NCI-H2081 treated with DMSO at 0.1 percent for 48 hours (cell line): ENCODE data around the gene CFTR.

Experiments used
- DNase-seq: peaks from one replicate; lab custom pipeline; 2025; lab: John Stamatoyannopoulos, UW

CFTR gene

DNA sequence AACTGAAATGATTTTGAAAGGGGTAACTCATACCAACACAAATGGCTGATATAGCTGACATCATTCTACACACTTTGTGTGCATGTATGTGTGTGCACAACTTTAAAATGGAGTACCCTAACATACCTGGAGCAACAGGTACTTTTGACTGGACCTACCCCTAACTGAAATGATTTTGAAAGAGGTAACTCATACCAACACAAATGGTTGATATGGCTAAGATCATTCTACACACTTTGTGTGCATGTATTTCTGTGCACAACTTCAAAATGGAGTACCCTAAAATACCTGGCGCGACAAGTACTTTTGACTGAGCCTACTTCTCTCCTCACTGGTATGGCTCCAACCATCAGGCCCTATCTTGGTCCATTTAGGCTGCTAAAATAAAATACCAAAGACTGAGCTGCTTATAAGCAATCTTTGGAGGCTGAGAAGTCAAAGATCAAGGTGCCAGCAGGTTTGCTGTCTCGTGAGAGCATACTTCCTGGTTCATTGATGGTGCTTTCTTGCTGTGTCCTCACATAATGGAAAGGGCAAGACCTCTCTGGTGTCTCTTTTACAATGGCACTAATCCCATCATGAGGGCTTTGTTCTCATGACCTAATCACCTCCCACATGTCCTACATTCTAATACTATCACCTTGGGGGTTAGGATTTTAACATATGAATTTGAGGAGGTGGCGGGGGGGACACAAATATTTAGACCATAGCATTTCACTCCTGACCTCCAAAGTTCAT lies 173.3 kb downstream of the CFTR start:
- DNase-seq, result no peak

DNA sequence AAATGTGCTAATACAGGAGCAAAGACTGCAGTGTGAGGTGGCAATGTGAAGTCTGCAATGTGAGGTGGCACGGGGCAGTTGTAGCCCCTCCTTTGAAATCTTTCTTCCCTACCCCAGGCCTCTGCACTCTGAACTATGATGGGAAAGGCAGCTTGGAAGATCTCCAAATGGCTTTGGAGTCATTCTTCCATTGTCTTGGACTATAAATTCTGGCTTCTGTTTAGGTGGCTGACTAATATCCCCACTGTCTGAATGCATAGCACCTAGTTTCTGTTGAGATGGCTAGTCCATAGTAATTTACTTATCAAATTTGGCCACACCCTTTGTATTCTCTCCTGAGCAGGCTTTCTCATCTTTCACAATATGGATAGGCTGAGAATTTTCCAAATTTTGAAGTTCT lies 175.0 kb downstream of the CFTR start:
- DNase-seq, result no peak

- no peak for DNase-seq
Observed at GRCh38 chr7:117656806-117657205, 177.0 kb downstream of the CFTR start.

DNA sequence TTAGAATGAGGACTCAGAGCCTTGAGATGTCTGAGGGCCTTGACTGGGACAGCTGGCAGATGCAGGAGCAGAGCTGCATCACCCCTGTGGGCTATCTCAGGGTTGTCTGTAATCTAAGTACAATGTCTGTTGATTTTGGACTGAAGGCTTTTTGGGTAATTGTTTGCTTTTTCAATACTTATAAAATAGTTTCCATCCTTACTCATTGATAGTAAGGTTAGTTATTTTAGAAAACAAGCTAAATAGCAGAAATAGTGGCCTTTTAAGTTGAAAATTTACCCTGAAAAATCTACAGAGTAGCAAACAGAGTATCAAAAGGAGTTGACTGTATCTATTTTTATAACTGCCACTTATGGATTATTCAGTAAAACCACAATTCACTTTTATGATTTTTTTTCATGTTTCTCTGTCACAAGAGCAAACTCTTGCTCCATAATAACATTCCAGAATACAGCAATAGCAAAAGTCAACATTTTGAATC lies 179.7 kb downstream of the CFTR start:
- DNase-seq, result no peak

DNA sequence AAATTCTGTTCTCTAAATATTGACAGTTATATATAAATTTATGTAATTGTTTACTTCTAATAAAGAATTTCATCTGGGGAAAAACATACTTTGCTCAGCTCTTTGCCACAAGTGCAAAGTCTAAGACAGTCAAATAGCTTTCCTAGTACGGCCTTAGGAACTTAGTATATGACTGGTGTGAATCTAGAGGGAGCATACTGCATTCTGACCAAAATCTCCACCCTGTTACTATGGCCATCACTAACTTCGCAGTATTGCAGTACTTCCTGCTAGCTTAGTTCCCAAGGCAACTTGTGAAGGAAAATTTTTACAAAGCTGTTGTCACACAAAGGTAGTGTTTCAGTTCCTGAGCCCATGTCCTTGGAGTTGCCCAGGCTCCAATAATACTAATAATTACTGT lies 181.5 kb downstream of the CFTR start:
- DNase-seq, result no peak

DNA sequence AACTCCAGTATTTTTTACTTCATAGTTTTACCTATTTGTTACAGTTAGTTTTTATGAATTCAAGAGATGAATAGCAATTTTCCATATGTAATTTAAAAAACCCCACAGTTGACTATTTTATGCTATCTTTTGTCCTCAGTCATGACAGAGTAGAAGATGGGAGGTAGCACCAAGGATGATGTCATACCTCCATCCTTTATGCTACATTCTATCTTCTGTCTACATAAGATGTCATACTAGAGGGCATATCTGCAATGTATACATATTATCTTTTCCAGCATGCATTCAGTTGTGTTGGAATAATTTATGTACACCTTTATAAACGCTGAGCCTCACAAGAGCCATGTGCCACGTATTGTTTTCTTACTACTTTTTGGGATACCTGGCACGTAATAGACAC lies 184.2 kb downstream of the CFTR start:
- DNase-seq, result no peak

GRCh38 chr7:117665368-117665767 lies 185.5 kb downstream of the CFTR start:
- DNase-seq, result no peak

GRCh38 chr7:117666031-117666430 lies 186.2 kb downstream of the CFTR start:
- DNase-seq, result no peak

- no peak for DNase-seq
Observed at GRCh38 chr7:117666689-117667088, 186.9 kb downstream of the CFTR start.

GRCh38 chr7:117667456-117667855 lies 187.6 kb downstream of the CFTR start:
- DNase-seq, result no peak

- no peak for DNase-seq
Observed at GRCh38 chr7:117669818-117670217, 190.0 kb downstream of the CFTR start.

DNA sequence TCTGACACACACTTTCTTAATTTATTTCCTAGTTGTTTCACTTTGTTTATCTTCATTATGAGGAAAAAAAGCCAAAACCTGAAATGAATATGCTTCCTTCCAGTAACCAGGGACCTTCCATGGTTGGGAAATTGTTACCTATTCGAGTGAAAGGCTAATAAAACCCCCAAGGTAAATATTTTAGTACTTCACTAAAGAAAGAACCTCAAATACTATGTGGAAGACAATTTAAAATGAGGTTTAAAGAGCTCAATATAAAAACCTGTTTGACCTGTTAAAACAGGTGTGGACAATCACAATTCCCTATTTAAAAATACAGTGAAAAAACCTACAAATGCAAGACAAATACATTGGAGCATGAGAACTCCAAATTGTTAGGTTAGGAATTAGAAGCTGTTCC lies 192.6 kb downstream of the CFTR start:
- no peak for DNase-seq

- DNase-seq, result no peak
Observed at GRCh38 chr7:117673367-117673766, 193.5 kb downstream of the CFTR start.

DNA sequence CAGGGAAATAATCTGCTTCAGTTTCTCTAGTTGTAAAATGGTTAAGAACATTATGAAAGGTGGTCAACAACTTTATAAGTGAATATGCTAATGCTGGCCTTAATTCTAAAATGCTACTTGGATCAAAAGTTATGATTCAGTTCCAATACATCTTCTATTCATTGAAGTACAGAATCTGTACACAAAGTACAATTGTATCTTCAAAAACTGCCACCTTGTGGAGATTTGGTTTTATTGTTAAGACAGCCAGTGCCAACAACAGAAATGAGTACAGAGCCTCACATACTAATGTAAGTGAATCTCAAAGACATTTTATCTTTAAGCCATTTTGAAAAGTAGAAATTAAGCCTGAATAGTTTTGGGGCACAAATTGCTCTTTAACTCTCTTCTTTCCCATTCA lies 194.0 kb downstream of the CFTR start:
- no peak for DNase-seq

DNA sequence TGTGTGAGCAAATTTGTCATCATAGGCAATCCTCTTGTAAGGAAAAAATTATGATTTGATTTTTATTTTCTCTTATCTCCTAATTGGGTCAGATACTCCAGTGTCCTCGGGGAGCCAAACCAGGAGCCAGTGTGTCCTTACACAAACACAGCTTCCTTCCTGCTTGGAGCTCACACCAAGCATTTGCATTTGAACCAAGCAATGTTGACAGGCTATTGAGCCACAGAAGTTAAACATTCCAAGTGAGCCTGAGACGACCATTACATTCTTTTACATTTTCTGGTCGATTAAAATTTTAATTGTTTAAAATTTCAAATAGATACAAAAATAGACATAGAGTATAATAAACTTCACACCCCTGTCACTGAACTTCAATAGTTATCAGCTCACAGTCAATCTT lies 194.8 kb downstream of the CFTR start:
- DNase-seq, result no peak

DNA sequence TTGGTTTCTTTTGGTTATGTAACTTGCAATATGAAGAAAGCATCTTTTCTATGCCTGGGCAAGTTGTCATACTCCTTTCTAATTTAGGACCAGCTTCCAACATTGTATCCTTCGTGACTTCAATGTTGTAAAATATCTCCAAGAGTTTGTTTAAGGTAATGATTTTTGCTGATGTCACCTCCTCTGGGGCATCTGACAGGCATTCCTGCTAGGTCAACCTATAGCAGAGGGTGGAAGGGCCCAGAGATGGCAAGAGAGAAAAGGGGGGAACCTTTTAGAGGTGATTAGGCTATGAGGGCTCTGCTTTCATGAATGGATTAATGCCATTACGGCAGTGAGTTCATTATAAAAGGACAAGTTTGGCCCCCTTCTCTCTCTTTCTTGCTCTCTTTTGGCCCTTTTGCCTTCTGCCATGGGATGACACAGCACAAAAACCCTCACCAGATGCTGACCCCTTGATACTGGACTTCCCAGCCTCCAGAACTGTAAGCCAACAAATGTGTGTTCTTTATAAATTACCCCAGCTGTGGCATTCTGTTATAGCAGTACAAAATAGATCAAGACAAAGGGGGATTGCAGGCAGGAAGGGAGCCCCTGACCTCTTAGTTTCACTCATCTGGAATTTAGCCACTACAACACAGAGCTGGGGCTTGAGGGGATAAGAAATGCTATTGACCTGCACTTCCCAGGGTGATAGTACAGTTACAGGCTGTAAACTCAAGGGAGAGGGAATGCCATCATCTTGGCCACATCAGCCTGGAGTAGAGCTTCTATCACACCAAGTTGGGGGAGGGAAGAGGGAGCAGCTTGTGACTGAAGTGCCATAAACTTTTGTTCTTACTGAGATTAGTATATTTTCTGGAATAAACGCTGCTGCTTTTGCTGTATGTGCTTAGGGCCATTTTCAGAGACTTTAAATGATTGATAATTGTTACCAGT lies 195.9 kb downstream of the CFTR start:
- no peak for DNase-seq

- DNase-seq, result no peak
Observed at GRCh38 chr7:117679120-117679519, 199.3 kb downstream of the CFTR start.

DNA sequence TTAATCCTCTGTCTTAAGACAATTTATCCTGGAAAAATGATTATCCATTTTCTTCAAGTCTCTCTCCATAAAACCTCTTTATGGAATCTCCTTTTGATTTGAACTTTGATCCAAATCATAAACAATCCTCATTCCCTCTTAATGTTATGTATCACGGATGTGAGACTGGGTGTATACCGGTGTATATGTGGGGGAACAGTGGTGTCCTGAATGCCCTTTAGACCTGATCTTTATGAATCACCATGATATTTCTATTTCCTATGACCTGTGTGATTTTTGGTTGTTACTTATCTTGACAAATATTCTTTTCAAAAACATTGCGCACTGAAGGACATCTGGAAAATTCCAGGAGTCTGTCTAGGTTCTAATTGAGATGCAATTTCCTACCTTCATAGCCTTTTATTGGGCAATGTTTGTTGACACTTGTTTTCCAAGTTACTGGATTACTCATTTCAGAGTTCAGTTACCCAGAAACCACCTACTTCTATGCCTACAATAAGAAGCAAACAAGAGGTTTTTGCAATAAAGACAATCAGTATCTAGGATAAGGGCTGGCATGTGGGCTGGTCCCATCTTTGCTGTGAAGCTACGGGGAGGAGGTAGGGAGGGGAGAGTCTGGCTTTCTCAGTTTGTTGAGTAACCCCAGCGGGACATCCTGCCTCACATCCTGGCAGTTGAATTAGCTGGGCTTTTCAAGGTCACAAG lies 203.0 kb downstream of the CFTR start:
- no peak for DNase-seq

GRCh38 chr7:117683430-117684175 lies 203.8 kb downstream of the CFTR start:
- no peak for DNase-seq

DNA sequence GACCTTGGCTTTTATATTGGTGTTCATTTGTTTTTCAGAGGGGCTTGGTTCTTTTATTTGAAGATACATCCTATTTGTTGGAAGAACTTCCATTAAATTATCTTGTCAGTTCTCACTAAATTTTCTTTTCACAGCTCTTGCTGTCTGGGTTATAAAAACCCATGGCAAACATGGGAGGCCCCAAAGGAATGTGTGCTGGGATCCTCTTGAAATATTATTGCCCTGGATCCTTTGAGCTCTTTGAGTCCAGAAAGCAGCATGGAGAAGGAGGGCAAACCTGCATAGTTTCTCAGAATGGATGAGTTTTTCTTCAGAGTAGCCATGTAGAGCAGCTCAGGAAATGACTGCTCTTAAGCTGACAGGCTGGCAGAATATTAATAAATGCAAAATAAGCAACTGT lies 206.0 kb downstream of the CFTR start:
- no peak for DNase-seq

DNA sequence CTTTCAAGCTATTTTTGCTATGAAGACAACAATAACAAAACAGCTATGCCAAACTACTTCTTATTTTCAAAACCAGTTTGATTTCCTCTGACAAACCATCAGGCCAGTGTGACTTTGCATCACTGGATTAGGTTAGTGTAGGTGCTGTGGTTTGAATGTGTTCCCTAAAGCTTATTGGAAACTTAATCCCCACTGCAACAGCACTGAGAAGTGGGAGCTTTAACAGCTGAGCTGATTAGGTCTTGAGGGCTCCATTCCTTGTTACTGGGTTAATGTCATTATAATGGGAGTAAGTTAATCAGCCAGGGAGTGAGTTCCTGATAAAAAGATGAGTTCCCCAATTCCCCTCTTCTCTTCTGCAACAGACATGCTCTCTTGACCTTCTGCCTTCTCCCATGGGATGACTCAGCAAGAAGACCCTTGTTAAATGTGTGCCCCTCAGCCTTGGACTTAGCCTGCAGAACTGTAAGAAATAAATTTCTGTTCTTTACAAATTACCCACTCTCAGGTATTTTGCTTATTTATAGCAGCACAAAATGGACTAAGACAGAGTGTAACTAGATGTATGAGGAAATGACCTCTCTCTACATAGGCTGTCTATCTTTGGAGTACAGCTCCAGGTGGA lies 206.6 kb downstream of the CFTR start:
- DNase-seq, result no peak
